Stimulated activated CD8-positive, alpha-beta memory T cell treated with anti-CD3 and anti-CD28 coated beads, Interleukin-15, amount 100 ng/mL, for 48 hours (primary cell): ENCODE measurements around the gene SPINT2.

Experiments
- DNase-seq, 2 donors: peaks; one replicate each; pipeline ENCODE4 v3.0.0-alpha.2; 2020; ENCODE audit warnings: low read depth in 2 of 2

The SPINT2 gene

GRCh38 chr19:38294090-38294489 is 29.7 kb downstream of the SPINT2 start:
- DNase-seq = no peak

- DNase-seq = no peak
Observed at GRCh38 chr19:38298821-38299680, 34.7 kb downstream of the SPINT2 start.

- no peak for DNase-seq
Observed at GRCh38 chr19:38303517-38304351, 39.4 kb downstream of the SPINT2 start, which contains the start of gene C19orf33. Gene C19orf33, plus strand, starts transcription at chr19:38304251. Its CDS starts 11 bp downstream, at chr19:38304262.

GRCh38 chr19:38304352-38304865 is 40.0 kb downstream of the SPINT2 start:
- DNase-seq = no peak

- DNase-seq = no peak
Observed at GRCh38 chr19:38304866-38305429, 40.6 kb downstream of the SPINT2 start.

- DNase-seq = no peak
Observed at GRCh38 chr19:38306236-38306635, 41.9 kb downstream of the SPINT2 start.

- no peak for DNase-seq
Observed at GRCh38 chr19:38307076-38307475, 42.7 kb downstream of the SPINT2 start.

- DNase-seq = no peak
Observed at GRCh38 chr19:38307597-38307996, 43.2 kb downstream of the SPINT2 start.

- DNase-seq = no peak
Observed at GRCh38 chr19:38308006-38308766, 43.8 kb downstream of the SPINT2 start.

- no peak for DNase-seq
Observed at GRCh38 chr19:38308926-38309614, 44.7 kb downstream of the SPINT2 start.

- no peak for DNase-seq
Observed at GRCh38 chr19:38309615-38310278, 45.4 kb downstream of the SPINT2 start.

GRCh38 chr19:38310279-38310670 is 45.9 kb downstream of the SPINT2 start:
- no peak for DNase-seq

- DNase-seq = no peak
Observed at GRCh38 chr19:38310986-38311385, 46.6 kb downstream of the SPINT2 start.

GRCh38 chr19:38315657-38316476 is 51.5 kb downstream of the SPINT2 start, which contains the start of gene YIF1B:
Gene YIF1B, minus strand, starts transcription at chr19:38315947. Its CDS starts 30 bp downstream, at chr19:38315917.
- DNase-seq = peak; percentile 94 to 95

- DNase-seq = no peak
Observed at GRCh38 chr19:38316477-38317067, 52.2 kb downstream of the SPINT2 start.

GRCh38 chr19:38317104-38317612 is 52.8 kb downstream of the SPINT2 start:
- DNase-seq = no peak

- DNase-seq = no peak
Observed at GRCh38 chr19:38318660-38319059, 54.3 kb downstream of the SPINT2 start.

GRCh38 chr19:38319421-38320258 is 55.3 kb downstream of the SPINT2 start, which contains the start of gene KCNK6:
Gene KCNK6, plus strand, starts transcription at chr19:38319845. Its CDS starts 106 bp downstream, at chr19:38319951.
- DNase-seq = peak; percentile 23 to 43
